K562 (cell line): ENCODE data around the gene SLC25A51.

Source experiments
- CTCF ChIP-seq, 3 experiments: IDR thresholded peaks in 2 of 3; conservative IDR thresholded peaks in 1 of 3; 2 replicates each; pipeline ENCODE4 v1.5.1; 2011 to 2012; ENCODE audit warnings: low read length in 3 of 3, mild to moderate bottlenecking in 3 of 3, control low read depth in 2 of 3, improper control_type of control experiment in 1 of 3, inconsistent platforms in 1 of 3, low read depth in 1 of 3, mixed read lengths in 1 of 3, moderate library complexity in 1 of 3; ENCODE audit not compliant: insufficient read depth in 2 of 3
- FOXA1 ChIP-seq: fragments of 450-650 bp; IDR thresholded peaks from 2 replicates; pipeline ENCODE4 v1.6.1; 2016; ENCODE audit warnings: mild to moderate bottlenecking, borderline replicate concordance
- FOXJ2 ChIP-seq: fragments of 200-800 bp; sonication (Bioruptor generic); IDR thresholded peaks from 2 replicates; pipeline ENCODE4 v1.6.1; 2016; ENCODE audit warnings: missing genetic modification characterization, missing compliant biosample characterization
- MXI1 ChIP-seq: IDR thresholded peaks from 2 replicates; pipeline ENCODE4 v1.6.1; 2011; ENCODE audit warnings: low read depth, mild to moderate bottlenecking, improper control_type of control experiment, low read length
- POLR2A ChIP-seq: fragments of 450-650 bp; conservative IDR thresholded peaks from 2 replicates; pipeline ENCODE4 v1.6.1; 2016
- POLR2AphosphoS5 ChIP-seq: IDR thresholded peaks from 2 replicates; pipeline ENCODE4 v1.6.1; 2011; ENCODE audit warnings: mild to moderate bottlenecking, low read depth, low read length, moderate library complexity; ENCODE audit not compliant: control insufficient read depth, insufficient read depth
- RFX5 ChIP-seq: IDR thresholded peaks from 2 replicates; pipeline ENCODE4 v1.6.1; 2011; ENCODE audit warnings: low read depth, mild to moderate bottlenecking, improper control_type of control experiment, low read length
- USF2 ChIP-seq: sonication (generic); formaldehyde crosslinking; IDR thresholded peaks from 2 replicates; pipeline ENCODE4 v1.5.0; 2020; ENCODE audit warnings: missing genetic modification reagents
- ZNF274 ChIP-seq: IDR thresholded peaks from 2 replicates; pipeline ENCODE4 v1.6.1; 2011; ENCODE audit warnings: low read depth, mild to moderate bottlenecking, low read length, moderate library complexity, borderline replicate concordance
- ZNF431 ChIP-seq: sonication (generic); formaldehyde crosslinking; IDR thresholded peaks from 2 replicates; pipeline ENCODE4 v1.8.0; 2022; ENCODE audit warnings: mild to moderate bottlenecking, missing genetic modification reagents
- ZNF592 ChIP-seq: fragments of 450-650 bp; IDR thresholded peaks from 2 replicates; pipeline ENCODE4 v1.6.1; 2017; ENCODE audit warnings: antibody characterized with exemption, mild to moderate bottlenecking

GRCh38 chr9:37899041-37899440 is 4.9 kb downstream of the SLC25A51 start:
- TF ChIP-seq CTCF (IDR thresholded peaks at IDR 0.05 in 2 of 3, conservative IDR thresholded peaks at IDR 0.05 in 1 of 3; ENCODE audit: insufficient read depth in 2 of 3, low read depth in 1 of 3, low read length in 3 of 3) (no peak), FOXJ2 (tag) (no peak), ZNF431 (CRISPR knock-in tag) (no peak), USF2 (CRISPR knock-in tag) (no peak), POLR2AphosphoS5 (no peak), RFX5 (no peak), ZNF592 (no peak), POLR2A (no peak), ZNF274 (no peak), FOXA1 (no peak), MXI1 (no peak)
